ENCODE data around the gene ADD2.

ADD2 gene

GRCh38 chr2:70684846-70685622 lies 83.0 kb downstream of the ADD2 start:
- no peak overlapping the region for H3K4me3 ChIP-seq (ENCODE audit: low read depth, low read length)
- no peak for DNase-seq (ENCODE audit: low read depth)

GRCh38 chr2:70683455-70683854 lies 84.5 kb downstream of the ADD2 start:
- no peak overlapping the region for H3K4me3 ChIP-seq (ENCODE audit: low read depth, low read length)
- no peak for DNase-seq (ENCODE audit: low read depth)

- no peak overlapping the region for H3K4me3 ChIP-seq (ENCODE audit: low read depth, low read length)
- no peak for DNase-seq (ENCODE audit: low read depth)
These were observed 87.3 kb downstream of the ADD2 start for GRCh38 chr2:70680735-70681134.

GRCh38 chr2:70679259-70679658 lies 88.7 kb downstream of the ADD2 start:
- no peak overlapping the region for H3K4me3 ChIP-seq (ENCODE audit: low read depth, low read length)
- DNase-seq (ENCODE audit: low read depth): no peak

GRCh38 chr2:70678576-70679143 lies 89.3 kb downstream of the ADD2 start:
- no peak for DNase-seq (ENCODE audit: low read depth)

GRCh38 chr2:70676301-70677035 lies 91.5 kb downstream of the ADD2 start:
- no peak for DNase-seq (ENCODE audit: low read depth)
- H3K4me3 ChIP-seq (ENCODE audit: low read depth, low read length): no peak overlapping the region

More at GRCh38 chr2:70678576-70679143, 89.3 kb downstream of the ADD2 start:
- no peak overlapping the region for H3K4me3 ChIP-seq (ENCODE audit: low read depth, low read length)

- no peak overlapping the region for H3K4me3 ChIP-seq (ENCODE audit: low read depth, low read length)
- DNase-seq (ENCODE audit: low read depth): no peak
These were observed 92.1 kb downstream of the ADD2 start for GRCh38 chr2:70675862-70676261.

GRCh38 chr2:70674636-70675430 lies 93.2 kb downstream of the ADD2 start:
- DNase-seq (ENCODE audit: low read depth): no peak
- H3K4me3 ChIP-seq (ENCODE audit: low read depth, low read length): no peak overlapping the region

- no peak overlapping the region for H3K4me3 ChIP-seq (ENCODE audit: low read depth, low read length)
- no peak for DNase-seq (ENCODE audit: low read depth)
These were observed 94.9 kb downstream of the ADD2 start for GRCh38 chr2:70673041-70673647.

GRCh38 chr2:70671092-70671675 lies 96.8 kb downstream of the ADD2 start:
- H3K4me3 ChIP-seq (ENCODE audit: low read depth, low read length): no peak overlapping the region
- no peak for DNase-seq (ENCODE audit: low read depth)

- DNase-seq (ENCODE audit: low read depth): no peak
- H3K4me3 ChIP-seq (ENCODE audit: low read depth, low read length): no peak overlapping the region
These were observed 97.4 kb downstream of the ADD2 start for GRCh38 chr2:70670626-70671025.

- no peak overlapping the region for H3K4me3 ChIP-seq (ENCODE audit: low read depth, low read length)
These were observed 97.8 kb downstream of the ADD2 start for GRCh38 chr2:70670202-70670601.

GRCh38 chr2:70668911-70669310 lies 99.1 kb downstream of the ADD2 start:
- no peak overlapping the region for H3K4me3 ChIP-seq (ENCODE audit: low read depth, low read length)
- DNase-seq (ENCODE audit: low read depth): no peak

More at GRCh38 chr2:70670202-70670601, 97.8 kb downstream of the ADD2 start:
- no peak for DNase-seq (ENCODE audit: low read depth)

GRCh38 chr2:70668432-70668831 lies 99.6 kb downstream of the ADD2 start:
- H3K4me3 ChIP-seq (ENCODE audit: low read depth, low read length): no peak overlapping the region
- no peak for DNase-seq (ENCODE audit: low read depth)

- DNase-seq (ENCODE audit: low read depth): no peak
These were observed 103.5 kb downstream of the ADD2 start for GRCh38 chr2:70664525-70664924.

GRCh38 chr2:70663411-70663810 lies 104.6 kb downstream of the ADD2 start:
- no peak for DNase-seq (ENCODE audit: low read depth)
- no peak overlapping the region for H3K4me3 ChIP-seq (ENCODE audit: low read depth, low read length)

More at GRCh38 chr2:70664525-70664924, 103.5 kb downstream of the ADD2 start:
- H3K4me3 ChIP-seq (ENCODE audit: low read depth, low read length): no peak overlapping the region

- no peak for DNase-seq (ENCODE audit: low read depth)
- no peak overlapping the region for H3K4me3 ChIP-seq (ENCODE audit: low read depth, low read length)
These were observed 108.4 kb downstream of the ADD2 start for GRCh38 chr2:70659551-70659950.

- DNase-seq (ENCODE audit: low read depth): no peak
- H3K4me3 ChIP-seq (ENCODE audit: low read depth, low read length): no peak overlapping the region
These were observed 109.5 kb downstream of the ADD2 start for GRCh38 chr2:70658476-70658875.

- no peak for DNase-seq (ENCODE audit: low read depth)
These were observed 110.8 kb downstream of the ADD2 start for GRCh38 chr2:70657246-70657645.

More at GRCh38 chr2:70657246-70657645, 110.8 kb downstream of the ADD2 start:
- no peak overlapping the region for H3K4me3 ChIP-seq (ENCODE audit: low read depth, low read length)
